GM23338 (cell line): ENCODE results near the gene NEB. TPM values are rescaled to one million over a fixed set of nuclear protein-coding genes. Genes with fewer than 3 reads are reported as not detected.

Experiments used
- ATAC-seq: fragments of 200-7000 bp; cut with Tn5 transposase; 3 replicates; pipeline ENCODE4 v1.9.1; 2020
- DNase-seq: peaks from one replicate; pipeline ENCODE4 v3.0.0-alpha.2; 2015; ENCODE audit warnings: low spot score
- H2AFZ ChIP-seq: fragments of 200-600 bp; sonication (generic); 2 replicates; pipeline ENCODE4 v1.8.0; 2016; ENCODE audit warnings: antibody characterized with exemption, mild to moderate bottlenecking, moderate library complexity
- H3F3A ChIP-seq: fragments of 200-600 bp; sonication (generic); replicated peaks from 2 replicates; pipeline ENCODE4 v1.8.0; 2017; ENCODE audit warnings: antibody characterized with exemption, mixed run types, low read depth
- H3K27ac ChIP-seq: fragments of 200-600 bp; sonication (generic); 2 replicates; pipeline ENCODE4 v1.6.1; 2016; ENCODE audit warnings: low read depth
- H3K27me3 ChIP-seq: fragments of 200-600 bp; sonication (generic); 2 replicates; pipeline ENCODE4 v1.8.0; 2016; ENCODE audit warnings: mild to moderate bottlenecking, mixed run types, moderate library complexity; ENCODE audit not compliant: insufficient read depth
- H3K36me3 ChIP-seq: fragments of 200-600 bp; sonication (generic); 2 replicates; pipeline ENCODE4 v1.8.0; 2016; ENCODE audit warnings: mild to moderate bottlenecking; ENCODE audit not compliant: insufficient read depth
- H3K4me1 ChIP-seq: fragments of 200-600 bp; sonication (generic); 2 replicates; pipeline ENCODE4 v1.8.0; 2016; ENCODE audit warnings: mild to moderate bottlenecking, moderate library complexity; ENCODE audit not compliant: insufficient read depth
- H3K4me2 ChIP-seq: fragments of 200-600 bp; sonication (generic); 2 replicates; pipeline ENCODE4 v1.7.1; 2017; ENCODE audit warnings: mixed run types
- H3K4me3 ChIP-seq: fragments of 200-600 bp; sonication (generic); 2 replicates; pipeline ENCODE4 v1.6.1; 2016; ENCODE audit warnings: mixed run types
- H3K79me2 ChIP-seq: fragments of 200-600 bp; sonication (generic); replicated peaks from 2 replicates; pipeline ENCODE4 v1.8.0; 2017; ENCODE audit warnings: mild to moderate bottlenecking; ENCODE audit not compliant: insufficient read depth
- H3K9me2 ChIP-seq: fragments of 200-600 bp; sonication (generic); 2 replicates; pipeline ENCODE4 v1.8.0; 2017; ENCODE audit not compliant: insufficient read depth
- H4K20me1 ChIP-seq: fragments of 200-600 bp; sonication (generic); replicated peaks from 2 replicates; pipeline ENCODE4 v1.8.0; 2017; ENCODE audit warnings: mild to moderate bottlenecking; ENCODE audit not compliant: insufficient read depth
- H3K27ac Mint-ChIP-seq: 2 replicates; pipeline ENCODE4 v1.8.0; 2020; ENCODE audit warnings: inconsistent platforms, mild to moderate bottlenecking, moderate library complexity, mixed read lengths
- H3K27me3 Mint-ChIP-seq: 3 replicates; pipeline ENCODE4 v1.8.0; 2022; ENCODE audit warnings: low read depth, mild to moderate bottlenecking, moderate library complexity, mixed read lengths, inconsistent platforms; ENCODE audit not compliant: insufficient read depth, poor library complexity
- H3K36me3 Mint-ChIP-seq: 3 replicates; pipeline ENCODE4 v1.8.0; 2021; ENCODE audit warnings: low read depth, mild to moderate bottlenecking, inconsistent platforms, moderate library complexity, mixed read lengths
- H3K4me1 Mint-ChIP-seq: 3 replicates; pipeline ENCODE4 v1.8.0; 2020; ENCODE audit warnings: mild to moderate bottlenecking, inconsistent platforms, mixed read lengths
- H3K4me3 Mint-ChIP-seq: 3 replicates; pipeline ENCODE4 v1.8.0; 2021; ENCODE audit warnings: moderate library complexity, mild to moderate bottlenecking, inconsistent platforms, mixed read lengths
- H3K9me3 Mint-ChIP-seq: 3 replicates; pipeline ENCODE4 v1.8.0; 2020; ENCODE audit warnings: moderate library complexity, mild to moderate bottlenecking, inconsistent platforms, mixed read lengths
- CREB1 ChIP-seq: fragments of 250-450 bp; sonication (Bioruptor Pico); IDR thresholded peaks from 2 replicates; pipeline ENCODE4 v1.5.0; 2020; ENCODE audit warnings: low read depth, mild to moderate bottlenecking, moderate library complexity
- EZH2 ChIP-seq: fragments of 200-600 bp; sonication (generic); IDR thresholded peaks from one replicate; pipeline ENCODE4 v1.8.0; 2017; ENCODE audit warnings: antibody characterized with exemption, mild to moderate bottlenecking, low read depth; ENCODE audit not compliant: unreplicated experiment
- EZH2phosphoT487 ChIP-seq: fragments of 200-600 bp; sonication (generic); IDR thresholded peaks from one replicate; pipeline ENCODE4 v1.8.1; 2018; ENCODE audit warnings: antibody characterized with exemption; ENCODE audit not compliant: unreplicated experiment
- JUNB ChIP-seq: IDR thresholded peaks from one replicate; pipeline ENCODE4 v1.6.1; 2016; ENCODE audit warnings: antibody characterized with exemption; ENCODE audit not compliant: unreplicated experiment
- NANOG ChIP-seq: IDR thresholded peaks from 2 replicates; pipeline ENCODE4 v1.6.1; 2016; ENCODE audit warnings: antibody characterized with exemption, borderline replicate concordance
- POLR2AphosphoS5 ChIP-seq: IDR thresholded peaks from 2 replicates; pipeline ENCODE4 v1.6.1; 2016; ENCODE audit warnings: antibody characterized with exemption, low read depth
- REST ChIP-seq: IDR thresholded peaks from one replicate; pipeline ENCODE4 v1.6.1; 2018; ENCODE audit warnings: antibody characterized with exemption; ENCODE audit not compliant: unreplicated experiment
- STAT1 ChIP-seq: IDR thresholded peaks from one replicate; pipeline ENCODE4 v1.6.1; 2016; ENCODE audit warnings: antibody characterized with exemption; ENCODE audit not compliant: unreplicated experiment
- ZNF114 ChIP-seq: fragments of 250-450 bp; sonication (Bioruptor Pico); IDR thresholded peaks from 2 replicates; pipeline ENCODE4 v1.5.0; 2020; ENCODE audit warnings: mild to moderate bottlenecking, moderate library complexity
- ZNF331 ChIP-seq: fragments of 250-450 bp; sonication (Bioruptor Pico); IDR thresholded peaks from 2 replicates; pipeline ENCODE4 v1.5.0; 2020; ENCODE audit warnings: low read depth, mild to moderate bottlenecking, moderate library complexity
- polyA plus RNA-seq: library from polyadenylated mRNA; unstranded; fragments of >200 nt; fragmentation: Nextera tagmentation; extraction: Ambion mirVana; gene quantifications from 2 replicates; pipeline ENCODE4 v1.2.1, GENCODE V29; 2016
- total RNA-seq: library from RNA; depleted of rRNA; stranded (reverse); fragments of >200 nt; shearing (Covaris generic); gene quantifications from 2 replicates; pipeline ENCODE4 v1.2.3, GENCODE V29; 2014
- TF ChIP-seq, protein P1 (sequence below), 2 experiments: fragments of 200-600 bp in 1 of 2; sonication (generic) in 1 of 2; conservative IDR thresholded peaks; 2 replicates each; pipeline versions ENCODE4 v1.5.1 to v1.6.1; 2016 to 2017; ENCODE audit warnings: antibody characterized with exemption in 2 of 2, low read depth in 2 of 2, mild to moderate bottlenecking in 2 of 2, moderate library complexity in 1 of 2
- TF ChIP-seq, protein P2 (sequence below): IDR thresholded peaks from 2 replicates; pipeline ENCODE4 v1.6.1; 2016; ENCODE audit warnings: antibody characterized with exemption

The NEB gene
- total and polyA plus RNA-seq, 2 experiments from 2014 or later, result 6.2 to 13.7 TPM

DNA sequence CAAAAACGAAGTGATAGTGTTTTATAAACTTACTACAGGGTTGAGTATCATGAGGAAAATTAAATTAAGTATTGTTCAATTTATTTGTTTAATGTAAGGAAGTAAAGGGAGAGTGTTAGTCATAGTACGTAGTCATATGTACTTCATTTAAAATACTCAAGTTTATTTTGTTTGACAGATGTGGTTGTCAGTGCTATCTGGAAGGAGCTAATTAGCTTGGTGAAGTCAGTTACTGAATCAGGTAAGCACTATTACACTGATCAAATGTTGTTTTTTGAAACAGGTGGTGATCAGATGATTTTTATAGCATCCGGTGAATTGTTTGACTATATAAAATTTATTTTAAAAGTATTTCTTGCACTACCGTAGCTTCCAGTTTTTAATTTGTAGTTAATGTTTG, 295.8 kb downstream of the NEB start:
- Histone ChIP-seq H3K36me3 (peaks cover 80% of the 10 kb centered on the region), H3K4me3 (no peak overlapping the region), H3K4me2 (no peak overlapping the region), H3F3A (0 out of 2 replicates have a peak, but pooled peaks cover 8% of the 10 kb centered on the region), H2AFZ (no peak overlapping the region), H3K27ac (no peak overlapping the region), H3K79me2 (peaks cover 25% of the 10 kb centered on the region), H3K4me1 (no peaks in the 10 kb centered on the region), H3K27me3 (no peaks in the 10 kb centered on the region), H3K9me2 (no peaks in the 10 kb centered on the region), H4K20me1 (peaks cover 25% of the 10 kb centered on the region)
- Mint-ChIP-seq H3K36me3 (peaks cover 89% of the 10 kb centered on the region), H3K27ac (no peak overlapping the region), H3K27me3 (no peaks in the 10 kb centered on the region), H3K4me1 (peaks cover 2% of the 10 kb centered on the region; the same call in 2 of the 3 replicates), H3K4me3 (no peak overlapping the region), H3K9me3 (no peaks in the 10 kb centered on the region)
- TF ChIP-seq JUNB (no peak), CREB1 (CRISPR knock-in tag) (no peak), ZNF331 (CRISPR knock-in tag) (no peak), EZH2phosphoT487 (no peak), REST (no peak), ZNF114 (no peak), POLR2AphosphoS5 (no peak), NANOG (no peak), EZH2 (no peak), STAT1 (no peak)
- TF ChIP-seq, protein P1, sequence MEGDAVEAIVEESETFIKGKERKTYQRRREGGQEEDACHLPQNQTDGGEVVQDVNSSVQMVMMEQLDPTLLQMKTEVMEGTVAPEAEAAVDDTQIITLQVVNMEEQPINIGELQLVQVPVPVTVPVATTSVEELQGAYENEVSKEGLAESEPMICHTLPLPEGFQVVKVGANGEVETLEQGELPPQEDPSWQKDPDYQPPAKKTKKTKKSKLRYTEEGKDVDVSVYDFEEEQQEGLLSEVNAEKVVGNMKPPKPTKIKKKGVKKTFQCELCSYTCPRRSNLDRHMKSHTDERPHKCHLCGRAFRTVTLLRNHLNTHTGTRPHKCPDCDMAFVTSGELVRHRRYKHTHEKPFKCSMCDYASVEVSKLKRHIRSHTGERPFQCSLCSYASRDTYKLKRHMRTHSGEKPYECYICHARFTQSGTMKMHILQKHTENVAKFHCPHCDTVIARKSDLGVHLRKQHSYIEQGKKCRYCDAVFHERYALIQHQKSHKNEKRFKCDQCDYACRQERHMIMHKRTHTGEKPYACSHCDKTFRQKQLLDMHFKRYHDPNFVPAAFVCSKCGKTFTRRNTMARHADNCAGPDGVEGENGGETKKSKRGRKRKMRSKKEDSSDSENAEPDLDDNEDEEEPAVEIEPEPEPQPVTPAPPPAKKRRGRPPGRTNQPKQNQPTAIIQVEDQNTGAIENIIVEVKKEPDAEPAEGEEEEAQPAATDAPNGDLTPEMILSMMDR (conservative IDR thresholded peaks at IDR 0.05; ENCODE audit: low read depth in 2 of 2), result no peak
- TF ChIP-seq, protein P2, sequence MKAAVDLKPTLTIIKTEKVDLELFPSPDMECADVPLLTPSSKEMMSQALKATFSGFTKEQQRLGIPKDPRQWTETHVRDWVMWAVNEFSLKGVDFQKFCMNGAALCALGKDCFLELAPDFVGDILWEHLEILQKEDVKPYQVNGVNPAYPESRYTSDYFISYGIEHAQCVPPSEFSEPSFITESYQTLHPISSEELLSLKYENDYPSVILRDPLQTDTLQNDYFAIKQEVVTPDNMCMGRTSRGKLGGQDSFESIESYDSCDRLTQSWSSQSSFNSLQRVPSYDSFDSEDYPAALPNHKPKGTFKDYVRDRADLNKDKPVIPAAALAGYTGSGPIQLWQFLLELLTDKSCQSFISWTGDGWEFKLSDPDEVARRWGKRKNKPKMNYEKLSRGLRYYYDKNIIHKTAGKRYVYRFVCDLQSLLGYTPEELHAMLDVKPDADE, result no peak
- DNase-seq, result no peak
- ATAC-seq, result no peak
